ENCODE results near the gene PCDHA1.

GRCh38 chr5:141001844-141002604 is 216.1 kb downstream of the PCDHA1 start:
- TF ChIP-seq CTCF (IDR thresholded peaks at IDR 0.05; ENCODE audit: borderline replicate concordance, extremely low read depth, low read length, poor library complexity, severe bottlenecking) (no peak), EZH2 (IDR thresholded peaks at IDR 0.05; ENCODE audit: borderline replicate concordance, low read depth, low read length, severe bottlenecking) (no peak)

Measured in DND-41 (cell line).